ENCODE data around the gene GOLGA2. TPM values are rescaled to one million over a fixed set of nuclear protein-coding genes. Genes with fewer than 3 reads are reported as not detected.

Gene GOLGA2
- total RNA-seq, 2 donors from 2014 or later, result 85.6 to 113 TPM

Small RNA genes within 50 kb of the gene (microRNA-seq; reads per million reads assigned to microRNA genes)
- gene MIR199B (1,748 to 1,900 reads per million in 2 donors), gene MIR3154 (0.40 to 0.82 reads per million in 2 donors)

Other genes with a start within 250 kb of the GOLGA2 start
- gene NAIF1, start 208.7 kb downstream of the GOLGA2 start, total RNA-seq, result 1 to 10 TPM; 5.8 to 6.1 TPM
- 10 to 100 TPM; 13.7 to 29.8 TPM for gene SLC25A25, start 207.8 kb downstream of the GOLGA2 start, total RNA-seq
- 100 to 1,000 TPM; 111 to 155 TPM for gene PTGES2, start 148.3 kb downstream of the GOLGA2 start, total RNA-seq
- under 1 TPM in 1 of 2 donors, not detected in 1; 0.38 TPM for gene LCN2, start 126.6 kb downstream of the GOLGA2 start, total RNA-seq
- 10 to 100 TPM; 45.3 to 46.2 TPM for gene BBLN, start 115.7 kb downstream of the GOLGA2 start, total RNA-seq
- gene CIZ1, start 84.4 kb downstream of the GOLGA2 start, total RNA-seq, result 10 to 100 TPM; 67.1 to 68.5 TPM
- gene DNM1, start 72.6 kb downstream of the GOLGA2 start, total RNA-seq, result 10 to 100 TPM; 11.3 to 14.0 TPM
- gene SWI5, start 269 bp upstream of the GOLGA2 start, total RNA-seq, result 10 to 100 TPM; 17.2 to 18.4 TPM
- gene TRUB2, start 46.4 kb upstream of the GOLGA2 start, total RNA-seq, result 10 to 100 TPM; 23.0 to 26.6 TPM
- 10 to 100 TPM; 21.2 to 27.7 TPM for gene COQ4, start 46.8 kb upstream of the GOLGA2 start, total RNA-seq
- gene SLC27A4, start 64.5 kb upstream of the GOLGA2 start, total RNA-seq, result 10 to 100 TPM; 17.6 to 21.7 TPM
- 10 to 100 TPM; 49.8 to 58.0 TPM for gene URM1, start 95.4 kb upstream of the GOLGA2 start, total RNA-seq
- gene CERCAM, start 144.8 kb upstream of the GOLGA2 start, total RNA-seq, result 10 to 100 TPM; 19.1 to 22.8 TPM
- 10 to 100 TPM; 12.6 to 19.1 TPM for gene ODF2, start 180.0 kb upstream of the GOLGA2 start, total RNA-seq
- 10 to 100 TPM; 15.5 to 19.1 TPM for gene GLE1, start 228.7 kb upstream of the GOLGA2 start, total RNA-seq

Measured in left cardiac atrium (tissue), 2 donors.